T-helper 2 cell treated with Interferon-gamma antibody and Interleukin-4, amounts not matched to agents 100 ng/mL and 5 ng/mL, for 36 hours (primary cell): ENCODE results near the gene EVC2. TPM values are rescaled to one million over a fixed set of nuclear protein-coding genes. Genes with fewer than 3 reads are reported as not detected.

Experiments
- intact Hi-C: fragments of 100-400 bp; cut with micrococcal nuclease; formaldehyde crosslinking; loops from one replicate; pipeline ENCODE4 v1.15.1; 2023
- total RNA-seq: library from RNA; stranded (reverse); gene quantifications from 2 replicates; pipeline ENCODE4 v1.2.3, GENCODE V29; 2022

The EVC2 gene
- total RNA-seq, 1 donor from 2014 or later, result 0.34 TPM

- intact Hi-C loops, result no loop called here
These were observed 29.4 kb downstream of the EVC2 start for GRCh38 chr4:5678977-5679376.

DNA sequence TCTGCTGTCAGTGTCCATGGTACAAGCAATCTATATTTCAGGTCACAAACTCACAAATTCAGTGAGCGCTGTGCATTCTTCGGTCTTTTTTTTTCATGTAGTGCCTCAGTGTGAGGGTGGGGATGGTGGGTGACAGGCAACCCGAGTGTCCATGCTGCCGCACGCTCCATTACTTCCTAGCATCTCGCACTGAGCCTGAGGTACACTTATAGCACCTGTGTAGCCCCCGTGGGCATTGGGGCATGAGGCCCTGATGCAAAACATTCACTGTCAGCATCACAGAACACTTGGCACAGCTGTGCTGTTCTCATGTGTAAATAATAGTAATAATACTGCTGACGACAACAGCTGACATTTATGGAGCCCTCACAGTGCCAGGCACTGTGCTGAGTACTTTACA, 31.6 kb downstream of the EVC2 start:
- intact Hi-C loops, result no loop called here

GRCh38 chr4:5666741-5667140, 41.6 kb downstream of the EVC2 start:
- intact Hi-C loops, result no loop called here

- intact Hi-C loops, result no loop called here
These were observed 43.6 kb downstream of the EVC2 start for GRCh38 chr4:5664778-5665177.

DNA sequence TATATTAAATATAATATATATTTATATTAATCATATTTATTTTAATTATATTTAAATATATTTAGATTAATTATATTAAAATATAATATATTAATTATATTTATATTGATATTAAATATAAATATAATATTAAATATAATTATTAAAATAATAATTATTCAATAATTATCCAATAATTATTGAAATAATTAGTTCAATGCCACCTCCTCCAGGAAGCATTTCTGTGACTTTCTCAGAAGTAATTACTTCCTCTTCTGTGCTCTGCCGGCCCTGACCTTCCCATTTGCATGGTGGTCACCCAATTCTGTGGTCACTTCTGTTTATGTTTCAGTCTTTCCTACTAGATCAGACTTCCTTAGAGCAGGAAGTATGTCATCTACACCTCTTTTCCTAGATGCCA, 45.8 kb downstream of the EVC2 start:
- intact Hi-C loops, result no loop called here

GRCh38 chr4:5661237-5661636, 47.1 kb downstream of the EVC2 start:
- intact Hi-C loops, result no loop called here

GRCh38 chr4:5660185-5660584, 48.2 kb downstream of the EVC2 start:
- intact Hi-C loops, result no loop called here

DNA sequence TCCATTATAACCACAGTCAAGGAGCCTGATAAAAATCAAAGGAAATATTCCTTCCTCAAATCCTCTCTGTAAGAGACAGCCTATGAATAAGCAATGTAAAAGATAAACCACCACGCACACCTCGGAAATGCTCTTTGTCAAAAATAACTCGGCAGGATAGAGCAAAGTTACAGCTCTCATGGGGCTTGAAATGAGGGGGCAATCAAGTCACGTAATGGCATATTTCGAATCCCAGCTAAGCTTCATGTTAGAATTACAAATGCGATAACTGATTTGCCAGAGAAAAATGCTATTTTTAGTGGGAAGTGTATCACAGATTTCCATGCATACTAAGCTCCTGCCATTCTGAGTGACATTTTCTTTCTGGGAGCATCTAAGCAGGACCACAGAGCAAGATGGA, 49.4 kb downstream of the EVC2 start:
- intact Hi-C loops, result no loop called here

GRCh38 chr4:5656415-5656814, 51.9 kb downstream of the EVC2 start:
- intact Hi-C loops, result no loop called here

DNA sequence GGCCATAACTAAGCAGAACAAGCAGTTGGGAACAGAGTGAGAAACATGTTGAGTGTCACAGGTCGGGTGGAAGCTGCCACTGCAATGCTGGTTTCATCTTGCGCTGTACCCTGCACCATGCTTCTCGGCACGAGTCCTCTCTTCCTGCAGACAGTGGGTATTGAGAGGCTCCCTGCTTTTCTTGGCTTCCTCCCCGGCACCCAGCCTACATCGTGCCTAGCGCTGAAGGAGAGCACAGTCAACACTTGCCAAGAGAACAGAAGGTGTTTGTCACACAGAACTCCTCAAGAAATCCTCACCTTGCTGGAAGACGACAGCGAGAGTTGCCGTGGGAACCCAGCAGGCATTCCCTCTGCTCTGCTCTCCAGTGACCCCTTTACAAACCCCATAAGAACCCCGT, 53.6 kb downstream of the EVC2 start:
- intact Hi-C loops, result no loop called here

GRCh38 chr4:5651089-5651488, 57.3 kb downstream of the EVC2 start:
- intact Hi-C loops, result no loop called here

DNA sequence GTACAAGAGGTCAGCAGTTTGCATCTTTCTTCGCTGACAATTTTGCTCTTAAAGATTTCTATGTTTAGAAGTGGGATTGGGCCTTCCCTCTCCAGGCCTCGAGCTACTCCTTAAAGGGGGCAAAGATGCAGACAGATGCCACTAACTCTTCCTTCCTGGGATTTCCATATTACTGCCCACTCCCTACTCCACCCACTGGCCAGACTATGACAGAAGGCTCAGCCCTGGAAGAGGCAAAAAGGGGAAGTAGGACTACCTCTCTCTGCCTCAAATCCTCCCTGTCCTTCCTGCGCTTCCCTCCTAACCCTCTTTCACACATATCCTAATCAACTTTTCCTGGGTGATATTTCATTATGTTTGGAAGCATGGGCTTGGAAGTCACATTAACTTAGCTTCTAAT, 58.3 kb downstream of the EVC2 start:
- intact Hi-C loops, result no loop called here

GRCh38 chr4:5647351-5647750, 61.0 kb downstream of the EVC2 start:
- intact Hi-C loops, result no loop called here

DNA sequence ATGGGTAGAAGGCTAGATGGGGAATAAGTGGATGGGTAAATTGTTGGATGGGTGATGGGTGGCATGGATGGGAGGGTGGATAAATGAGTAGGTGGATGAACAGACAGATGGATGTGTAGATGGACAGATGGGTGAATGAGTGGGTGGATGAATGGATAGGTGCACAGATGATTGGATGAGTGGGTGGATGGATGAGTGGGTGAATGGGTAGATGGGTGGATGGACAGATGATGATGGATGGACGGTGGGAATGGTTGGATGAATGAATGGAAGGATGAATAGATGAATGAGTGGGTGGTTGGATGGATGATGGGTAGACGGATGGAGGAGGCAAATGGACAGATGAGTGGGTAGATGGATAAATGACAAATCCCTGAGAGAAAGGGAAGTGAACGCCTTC, 68.3 kb downstream of the EVC2 start:
- intact Hi-C loops, result no loop called here

GRCh38 chr4:5639556-5639955, 68.8 kb downstream of the EVC2 start:
- intact Hi-C loops, result no loop called here

DNA sequence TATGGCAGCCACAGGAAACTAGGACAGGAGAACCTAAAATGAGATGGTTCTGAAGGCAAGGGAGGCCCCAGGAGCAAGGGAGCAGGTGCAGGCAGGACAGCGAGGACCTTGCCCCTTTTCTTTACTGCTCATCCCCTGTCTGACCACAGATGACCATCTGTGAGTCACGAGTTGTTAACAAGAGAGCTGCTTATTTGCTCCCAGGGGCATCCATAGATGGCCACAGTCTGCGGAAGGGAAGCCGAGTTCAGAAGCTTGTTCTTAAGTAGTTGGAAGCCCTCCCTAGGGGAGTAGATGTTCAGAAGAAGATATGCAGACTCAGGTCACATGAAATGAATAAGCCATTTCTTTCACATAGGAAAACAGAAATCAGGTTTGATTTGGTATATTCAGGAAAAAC, 69.4 kb downstream of the EVC2 start:
- intact Hi-C loops, result no loop called here

DNA sequence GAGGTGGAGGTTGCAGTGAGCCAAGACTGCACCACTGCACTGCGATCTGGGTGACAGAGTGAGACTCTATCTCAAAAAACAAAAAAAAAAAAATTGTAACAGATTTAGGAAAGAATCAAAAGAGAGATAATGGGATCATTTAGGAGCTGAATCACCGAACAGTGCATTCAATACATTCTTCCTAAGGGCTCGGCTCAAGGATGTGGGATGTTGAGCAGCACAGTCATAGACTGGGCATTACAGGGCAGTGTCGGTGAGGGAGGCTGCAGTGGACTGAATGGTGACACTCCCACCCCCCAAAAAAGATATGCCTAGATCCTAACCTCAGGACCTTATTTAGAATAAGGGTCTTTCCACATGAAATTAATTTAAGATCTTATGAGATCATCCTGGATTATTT, 70.0 kb downstream of the EVC2 start:
- intact Hi-C loops, result no loop called here

GRCh38 chr4:5636766-5637670, 71.3 kb downstream of the EVC2 start:
- intact Hi-C loops, result no loop called here

- intact Hi-C loops, result no loop called here
These were observed 72.5 kb downstream of the EVC2 start for GRCh38 chr4:5635826-5636195.

DNA sequence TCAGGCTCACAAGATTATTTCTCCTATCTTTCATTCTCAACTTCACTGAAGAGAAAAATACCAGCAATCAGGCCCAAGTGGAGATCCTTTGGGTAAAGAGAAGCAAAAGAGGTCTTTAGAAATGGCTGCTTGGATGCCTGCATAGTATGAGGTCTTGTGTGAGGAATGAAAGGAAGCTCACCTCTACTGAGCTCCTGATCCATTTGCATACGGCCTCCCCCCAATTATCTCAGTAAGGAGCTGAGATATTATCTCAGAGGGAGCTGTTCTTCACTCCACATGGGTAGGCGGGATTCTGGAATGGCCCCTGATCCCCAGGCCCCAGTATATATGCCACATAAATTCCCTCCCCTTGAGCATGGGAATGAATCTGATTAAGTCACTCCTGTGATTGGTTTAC, 75.8 kb downstream of the EVC2 start:
- intact Hi-C loops, result no loop called here

DNA sequence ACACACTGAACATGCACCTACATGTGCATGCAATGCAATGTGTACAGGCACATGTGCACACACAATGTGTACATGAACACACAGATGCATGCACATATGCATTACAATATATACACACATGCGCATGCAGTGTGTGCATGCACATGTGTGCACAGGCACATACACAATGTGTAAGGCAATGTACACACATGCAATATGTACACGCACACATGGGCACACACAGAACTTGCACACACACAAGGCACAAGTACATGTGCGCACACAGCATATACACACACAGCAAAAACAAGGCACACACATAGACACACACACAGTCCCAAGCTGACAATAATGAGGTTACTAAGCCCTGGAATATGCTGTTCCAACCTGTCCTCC, 76.3 kb downstream of the EVC2 start:
- intact Hi-C loops, result no loop called here

- intact Hi-C loops, result no loop called here
These were observed 76.8 kb downstream of the EVC2 start for GRCh38 chr4:5631352-5632065.

DNA sequence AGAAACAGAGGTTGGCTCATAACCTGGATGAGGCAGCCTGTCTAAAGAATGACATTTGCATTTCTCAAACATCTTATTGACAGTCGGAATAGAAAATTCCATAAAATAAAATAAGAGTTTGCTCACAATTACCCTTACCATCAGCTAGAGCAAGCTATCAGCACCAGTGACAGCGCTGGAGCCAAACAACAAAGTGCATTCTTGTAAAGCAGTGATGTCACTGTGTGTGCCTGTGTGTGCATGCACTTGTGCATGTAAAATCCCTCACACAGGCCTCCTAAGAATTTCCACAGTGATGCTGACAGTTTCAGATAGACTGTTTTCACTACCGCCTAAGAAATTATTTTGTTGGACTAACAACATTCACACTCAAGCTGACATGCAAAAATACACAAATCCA, 77.6 kb downstream of the EVC2 start:
- intact Hi-C loops, result no loop called here
